GM12878 (cell line): Measurements from ENCODE around the gene C20orf144. TPM values are rescaled to one million over a fixed set of nuclear protein-coding genes. Genes with fewer than 3 reads are reported as not detected.

Experiments
- ATAC-seq: fragments of 200-7000 bp; cut with Tn5 transposase; 3 replicates; pipeline ENCODE4 v1.9.1; 2020; ENCODE audit warnings: mild to moderate bottlenecking, moderate library complexity
- BruUV-seq: library from RNA; stranded (reverse); fragments of 400-500 nt; replicated peaks from 2 replicates; lab custom pipeline; 2021; lab: Mats Ljungman, UMichigan
- CTCF ChIA-PET: fragments of 300-600 bp; sonication (Branson Sonifier 250); formaldehyde crosslinking; extraction: SDS; loops from one replicate; lab custom pipeline; 2021; ENCODE audit warnings: inconsistent platforms; lab: Yijun Ruan, JAX
- POLR2A ChIA-PET: fragments of 350-600 bp; formaldehyde crosslinking; extraction: SDS; loops from one replicate; lab custom pipeline; 2021; ENCODE audit warnings: inconsistent platforms; lab: Charles Lee
- RAD21 ChIA-PET: fragments of 300-600 bp; sonication (Branson Sonifier 250); formaldehyde crosslinking; loops from one replicate; lab custom pipeline; 2023; ENCODE audit warnings: antibody characterized with exemption; ENCODE audit not compliant: unreplicated experiment; lab: Charles Lee
- SMC1A ChIA-PET: fragments of 300-600 bp; sonication (Branson Sonifier 250); formaldehyde crosslinking; loops from one replicate; lab custom pipeline; 2023; ENCODE audit not compliant: unreplicated experiment, uncharacterized antibody; lab: Charles Lee
- DNase-seq: peaks from one replicate; pipeline ENCODE4 v3.0.0-alpha.2; 2011; ENCODE audit warnings: low read depth, low spot score
- FAIRE-seq: peaks from 3 replicates; lab custom pipeline; 2011; peaks lifted over from hg19 to GRCh38; lab: Jason Lieb, UNC
- H2AFZ ChIP-seq: 2 replicates; pipeline ENCODE4 v1.6.0; 2011; ENCODE audit warnings: low read depth, low read length, control low read depth; ENCODE audit not compliant: control insufficient read depth
- H3K27ac ChIP-seq: 2 replicates; pipeline ENCODE4 v1.5.1; 2011; ENCODE audit warnings: control low read depth; ENCODE audit not compliant: control insufficient read depth, insufficient read depth
- H3K27me3 ChIP-seq, 2 experiments: replicated peaks in 1 of 2; 2 replicates each; pipeline versions ENCODE4 v1.6.0 to v1.6.1; 2011; ENCODE audit warnings: low read length in 1 of 2; ENCODE audit not compliant: control insufficient read depth in 2 of 2, insufficient read depth in 2 of 2
- H3K36me3 ChIP-seq, 2 experiments: 2 replicates each; pipeline ENCODE4 v1.5.1; 2011; ENCODE audit warnings: low read length in 1 of 2; ENCODE audit not compliant: control insufficient read depth in 2 of 2, insufficient read depth in 2 of 2
- H3K4me1 ChIP-seq: 2 replicates; pipeline ENCODE4 v1.6.1; 2011; ENCODE audit warnings: mild to moderate bottlenecking, low read length, moderate library complexity, mixed read lengths; ENCODE audit not compliant: control insufficient read depth, insufficient read depth
- H3K4me2 ChIP-seq: 2 replicates; pipeline ENCODE4 v1.6.0; 2011; ENCODE audit warnings: control low read depth; ENCODE audit not compliant: control insufficient read depth, insufficient read depth
- H3K4me3 ChIP-seq: fragments of 200-600 bp; sonication (generic); 2 replicates; pipeline ENCODE4 v1.5.1; 2016
- H3K79me2 ChIP-seq: 2 replicates; pipeline ENCODE4 v1.6.0; 2011; ENCODE audit warnings: low read length; ENCODE audit not compliant: control insufficient read depth, insufficient read depth
- H3K9ac ChIP-seq: 2 replicates; pipeline ENCODE4 v1.8.0; 2011; ENCODE audit warnings: low read length, control low read depth, mixed read lengths; ENCODE audit not compliant: control insufficient read depth, insufficient read depth
- H3K9me3 ChIP-seq: replicated peaks from 3 replicates; pipeline ENCODE4 v1.5.1; 2011; ENCODE audit warnings: mild to moderate bottlenecking, low read length; ENCODE audit not compliant: control insufficient read depth, insufficient read depth
- H4K20me1 ChIP-seq: 2 replicates; pipeline ENCODE4 v1.6.0; 2011; ENCODE audit not compliant: control insufficient read depth, insufficient read depth
- ATF3 ChIP-seq: IDR thresholded peaks from 2 replicates; pipeline ENCODE4 v1.6.1; 2011; ENCODE audit warnings: low read depth, mild to moderate bottlenecking, low read length, moderate library complexity, borderline replicate concordance; ENCODE audit errors: extremely low read depth
- BCL11A ChIP-seq: IDR thresholded peaks from 2 replicates; pipeline ENCODE4 v1.6.1; 2011; ENCODE audit warnings: low read depth, low read length
- CREM ChIP-seq: IDR thresholded peaks from 2 replicates; pipeline ENCODE4 v1.6.1; 2014; ENCODE audit warnings: antibody characterized with exemption, low read depth
- CTCF ChIP-seq, 3 experiments: IDR thresholded peaks in 2 of 3; conservative IDR thresholded peaks in 1 of 3; 2 replicates each; pipeline ENCODE4 v1.5.1; 2011; ENCODE audit warnings: low read depth in 3 of 3, low read length in 3 of 3, mild to moderate bottlenecking in 3 of 3, control low read depth in 2 of 3, moderate library complexity in 2 of 3, inconsistent platforms in 1 of 3, mixed read lengths in 1 of 3; ENCODE audit not compliant: control insufficient read depth in 2 of 3, insufficient read depth in 1 of 3; ENCODE audit errors: extremely low read depth in 1 of 3
- DPF2 ChIP-seq: fragments of 450-650 bp; IDR thresholded peaks from 2 replicates; pipeline ENCODE4 v1.6.1; 2017; ENCODE audit warnings: mild to moderate bottlenecking
- FOXM1 ChIP-seq: IDR thresholded peaks from 2 replicates; pipeline ENCODE4 v1.6.1; 2012; ENCODE audit warnings: low read depth, mild to moderate bottlenecking, inconsistent platforms, low read length, moderate library complexity
- KDM1A ChIP-seq: fragments of 200-600 bp; sonication (generic); IDR thresholded peaks from 2 replicates; pipeline ENCODE4 v1.6.1; 2016; ENCODE audit warnings: borderline replicate concordance
- MXI1 ChIP-seq: fragments of 150-350 bp; IDR thresholded peaks from 2 replicates; pipeline ENCODE4 v1.6.1; 2011; ENCODE audit warnings: low read depth, mild to moderate bottlenecking, inconsistent platforms, low read length, improper control_type of control experiment
- NBN ChIP-seq: fragments of 450-650 bp; IDR thresholded peaks from 2 replicates; pipeline ENCODE4 v1.6.1; 2016
- NKRF ChIP-seq: fragments of 450-650 bp; conservative IDR thresholded peaks from 2 replicates; pipeline ENCODE4 v1.6.1; 2017; ENCODE audit warnings: mild to moderate bottlenecking, moderate library complexity
- POLR2AphosphoS5 ChIP-seq: IDR thresholded peaks from 2 replicates; pipeline ENCODE4 v1.6.1; 2011; ENCODE audit warnings: mild to moderate bottlenecking, low read length, inconsistent platforms
- RB1 ChIP-seq: fragments of 450-650 bp; formaldehyde crosslinking; IDR thresholded peaks from 2 replicates; pipeline ENCODE4 v1.6.1; 2017; ENCODE audit warnings: mild to moderate bottlenecking, borderline replicate concordance
- RELB ChIP-seq: fragments of 450-650 bp; IDR thresholded peaks from 2 replicates; pipeline ENCODE4 v1.6.1; 2017; ENCODE audit warnings: low read depth, mild to moderate bottlenecking, moderate library complexity
- SMARCA5 ChIP-seq: fragments of 450-650 bp; IDR thresholded peaks from 2 replicates; pipeline ENCODE4 v1.6.1; 2017; ENCODE audit warnings: mild to moderate bottlenecking
- ZNF274 ChIP-seq: IDR thresholded peaks from one replicate; pipeline ENCODE4 v1.8.0; 2011; ENCODE audit not compliant: insufficient read length, insufficient read depth
- WGBS: methylation state at CpG from one replicate; pipeline ENCODE4 v1.1.6; 2016; ENCODE audit warnings: low lambda C conversion rate; ENCODE audit not compliant: insufficient replicate concordance, insufficient coverage; ENCODE audit errors: missing lambda C conversion rate; 5-methylcytosine and 5-hydroxymethylcytosine counted together
- in situ Hi-C: fragments of 300-500 bp; cut with MboI; formaldehyde crosslinking; loops from 9 replicates; pipeline ENCODE4 v1.14.3; 2018; ENCODE audit warnings: mixed read lengths
- intact Hi-C: fragments of 100-400 bp; cut with micrococcal nuclease; formaldehyde crosslinking; loops from one replicate; pipeline ENCODE4 v1.14.2; 2022; ENCODE audit not compliant: unreplicated experiment
- polyA plus RNA-seq, 11 experiments: library from polyadenylated mRNA; depleted of rRNA in 4 of 11; unstranded in 6 of 11; stranded (reverse) in 5 of 11; fragments of >200 nt; fragmentation: Nextera tagmentation in 4 of 11; fragmentation: Illumina TruSeq in 1 of 11; extraction: Ambion mirVana in 4 of 11; extraction: Trizol in 1 of 11; gene quantifications; 1 replicate in 1 of 11; 2 replicates in 10 of 11; pipeline versions ENCODE4 v1.2.1 to v1.2.3, GENCODE V29; 2011 to 2016; ENCODE audit warnings: inconsistent platforms in 2 of 11, missing spikeins in 2 of 11, low read depth in 1 of 11
- total RNA-seq, 4 experiments: library from RNA; depleted of rRNA in 3 of 4; stranded (reverse); fragments of >200 nt in 3 of 4; fragmentation: Illumina TruSeq in 1 of 4; extraction: Trizol in 1 of 4; gene quantifications; 2 replicates each; pipeline versions ENCODE4 v1.2.1 to v1.2.3, GENCODE V29; 2013 to 2021

Gene C20orf144
- total and polyA plus RNA-seq, 10 of the 15 experiments (the other 5 are each of a cell fraction or from before 2014, with no cell fraction given) = 0.04 to 0.62 (median 0.23) TPM; not detected in 2

GRCh38 chr20:33666293-33667244, 4.4 kb downstream of the C20orf144 start, which contains the start of gene ACTL10:
Gene ACTL10 (plus strand): TSS chr20:33666943. CDS start chr20:33667498, 555 bp downstream.
- Histone ChIP-seq H4K20me1 (peaks cover 4% of the 10 kb centered on the region; the same call in 1 of the 2 replicates), H3K79me2 (peaks cover 2% of the 10 kb centered on the region), H3K27me3 (no peaks in the 10 kb centered on the region), H3K4me3 (peak within 1 kb of the TSS; percentile 75), H2AFZ (peak within 1 kb of the TSS; percentile 39), H3K9me3 (no peaks in the 10 kb centered on the region), H3K9ac (peak within 1 kb of the TSS; percentile 36), H3K36me3 (no peaks in the 10 kb centered on the region), H3K4me1 (peaks cover 29% of the 10 kb centered on the region), H3K4me2 (peak within 1 kb of the TSS; percentile 99), H3K27ac (peak within 1 kb of the TSS; percentile 65)
- ATAC-seq = peak; percentile 80
- intact Hi-C loops = loop anchor here (1.0 to 10.0 kb wide), 3 partner anchors 64 to 458 kb away; partner anchors contain the start of gene ZNF341
- CTCF ChIA-PET = interaction anchor here (0.6 to 4.1 kb wide), 25 partner anchors 8 to 272 kb away, joined by 3 to 43 read pairs (median 3); partner anchors contain the start of genes CBFA2T2, CDK5RAP1, CHMP4B and E2F1
- 3% methylated on average over 50 of the region's 50 CpGs for WGBS
- in situ Hi-C loops = no loop called here
- SMC1A ChIA-PET = interaction anchor here (0.6 to 4.0 kb wide), 15 partner anchors 13 to 445 kb away, joined by 3 to 20 read pairs (median 4); partner anchors contain the start of gene CDK5RAP1
- POLR2A ChIA-PET = interaction anchor here (0.6 to 3.3 kb wide), 11 partner anchors 13 to 209 kb away, joined by 3 to 20 read pairs (median 4); partner anchors contain the start of genes CBFA2T2 and PXMP4
- peak; percentile 96 for FAIRE-seq
- RAD21 ChIA-PET = interaction anchor here (0.6 to 3.3 kb wide), 24 partner anchors 9 to 993 kb away, joined by 3 to 25 read pairs (median 4); partner anchors contain the start of genes C20orf203, CBFA2T2, CDK5RAP1 and PXMP4
- BruUV-seq = no TSS peak
- peak; percentile 91 for DNase-seq
- 0 out of 2 replicates have a peak, but pooled peaks have one; percentile 27 for TF ChIP-seq CREM
- no peak for TF ChIP-seq KDM1A
- TF ChIP-seq RELB = 0 out of 2 replicates have a peak, but pooled peaks have one; percentile 14
- no peak for TF ChIP-seq FOXM1
- no peak for TF ChIP-seq BCL11A
- 0 out of 2 replicates have a peak, but pooled peaks have one; percentile 43 for TF ChIP-seq SMARCA5
- TF ChIP-seq ZNF274 = no peak
- peak; percentile 64; the same call in 1 of the 2 replicates for TF ChIP-seq MXI1
- peak; percentile 60; the same call in 1 of the 2 replicates for TF ChIP-seq RB1
- TF ChIP-seq NKRF = peak; percentile 72; the same call in 1 of the 2 replicates
- peak in 2 of 3 experiments; percentile 15 to 28; a peak in 2 of 6 replicates for TF ChIP-seq CTCF (IDR thresholded peaks at IDR 0.05 in 2 of 3, conservative IDR thresholded peaks at IDR 0.05 in 1 of 3; ENCODE audit: control insufficient read depth in 2 of 3, extremely low read depth in 1 of 3, insufficient read depth in 1 of 3, low read depth in 3 of 3, low read length in 3 of 3)
- TF ChIP-seq DPF2 = 0 out of 2 replicates have a peak, but pooled peaks have one; percentile 18
- TF ChIP-seq POLR2AphosphoS5 = peak; percentile 61
- TF ChIP-seq NBN = peak; percentile 52; the same call in 1 of the 2 replicates
- no peak for TF ChIP-seq ATF3
